MM.1S (cell line): ENCODE data around the gene ANKRD6.

Experiments used
- CTCF ChIP-seq: fragments of 300-600 bp; sonication (generic); IDR thresholded peaks from 2 replicates; pipeline ENCODE4 v1.5.1; 2016; ENCODE audit warnings: antibody characterized with exemption, low read length, mixed read lengths
- EZH2 ChIP-seq: fragments of 300-600 bp; sonication (generic); optimal IDR thresholded peaks from 2 replicates; pipeline ENCODE3; 2017; ENCODE audit warnings: low read depth, mild to moderate bottlenecking, antibody characterized with exemption, low read length, mixed read lengths

DNA sequence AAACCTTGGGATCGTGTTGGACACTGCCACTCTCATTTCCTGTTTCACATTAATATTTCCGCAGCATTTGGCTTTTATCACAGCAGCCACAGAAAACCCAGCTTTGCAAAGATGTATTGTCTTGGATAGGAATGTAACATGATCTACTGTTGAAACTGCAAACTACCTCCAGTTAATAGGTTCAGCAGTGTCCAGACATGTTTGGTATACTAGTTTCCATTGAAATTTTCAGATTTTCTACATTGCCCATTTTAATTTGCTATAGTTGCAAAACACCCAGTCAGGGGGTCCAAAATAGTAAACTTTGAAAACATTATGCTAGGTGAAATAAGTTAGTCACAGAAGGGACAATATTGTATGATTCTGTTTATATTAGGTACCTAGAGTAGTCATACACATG, 3.3 kb downstream of the ANKRD6 start:
- TF ChIP-seq CTCF (no peak), EZH2 (no peak)
